Amygdala (tissue), 56 donors: Measurements from ENCODE around the gene MTFR1L.

ENCODE experiments used
- DNase-seq, 56 donors: peaks; one replicate each; lab custom pipeline; 2025; lab: John Stamatoyannopoulos, UW

Gene MTFR1L

GRCh38 chr1:25805863-25806225 is 13.9 kb upstream of the MTFR1L start:
- peak in 45 of 56 donors; percentile 14 to 83 (median 53) for DNase-seq

DNA sequence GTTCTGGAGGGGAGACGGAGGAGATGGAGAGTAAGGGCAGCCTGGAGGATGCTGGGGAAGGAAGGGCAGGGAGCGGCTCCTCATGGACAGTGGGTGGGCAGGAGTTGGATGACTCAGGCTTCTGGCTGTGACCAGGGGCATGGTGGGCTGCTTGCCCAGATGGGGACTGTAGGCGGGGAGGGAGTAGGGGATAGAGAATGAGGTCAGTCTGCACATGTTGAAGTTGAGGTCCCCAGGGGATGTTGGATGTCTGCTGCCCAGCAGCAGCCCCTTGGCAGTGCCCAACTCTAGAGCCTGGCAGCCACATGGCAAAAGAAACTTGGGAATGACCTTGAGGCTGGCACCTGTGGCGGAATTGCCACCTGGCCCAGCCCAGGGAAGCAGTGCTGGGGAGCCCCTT is 13.3 kb upstream of the MTFR1L start:
- peak in 11 of 56 donors; percentile 20 to 56 (median 36) for DNase-seq

DNA sequence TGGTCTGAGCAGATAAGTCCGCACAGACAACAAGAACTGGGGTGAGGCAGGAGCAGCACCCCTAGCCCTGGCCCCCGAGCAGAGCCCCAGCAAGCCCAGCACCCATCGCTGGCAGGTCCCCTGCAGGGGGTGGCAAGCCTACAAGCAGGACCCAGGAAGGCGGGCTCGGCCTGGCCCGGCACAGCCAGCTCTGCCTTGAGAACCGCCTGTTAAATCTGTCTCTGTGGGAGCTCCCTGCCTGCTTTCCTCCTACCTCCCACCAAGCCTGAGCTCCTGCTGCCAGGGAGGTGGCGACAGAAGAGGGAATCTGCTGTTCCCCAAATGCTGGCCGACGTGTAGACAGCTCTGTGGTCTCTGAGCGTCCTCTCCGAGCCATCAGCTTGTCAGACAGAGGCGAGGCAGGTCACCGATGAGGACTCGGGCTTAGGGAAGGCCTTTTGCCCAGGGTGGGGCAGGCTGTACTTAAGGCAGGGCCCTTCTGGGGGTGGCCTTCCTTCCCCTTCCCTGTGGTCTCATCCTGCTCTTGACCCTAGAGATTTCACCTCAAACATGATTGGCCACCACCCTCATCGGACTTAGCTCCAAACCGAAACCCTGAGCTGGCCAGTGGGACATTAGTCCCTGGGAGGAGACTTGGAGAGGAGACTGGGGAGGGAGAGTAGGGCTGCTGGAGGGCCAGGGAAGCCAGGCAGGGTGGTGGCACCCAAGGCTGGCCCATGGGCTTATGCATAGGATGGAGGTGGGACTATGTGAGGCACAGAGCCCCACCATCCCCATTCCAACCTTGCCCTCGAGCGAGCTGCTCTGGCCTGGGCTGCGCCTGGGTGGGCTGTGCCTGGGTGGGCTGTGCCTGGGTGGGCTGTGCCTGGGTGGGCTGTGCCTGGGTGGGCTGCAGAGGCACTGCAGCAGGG is 12.0 kb upstream of the MTFR1L start:
- peak in 7 of 56 donors; percentile 16 to 40 (median 22) for DNase-seq

DNA sequence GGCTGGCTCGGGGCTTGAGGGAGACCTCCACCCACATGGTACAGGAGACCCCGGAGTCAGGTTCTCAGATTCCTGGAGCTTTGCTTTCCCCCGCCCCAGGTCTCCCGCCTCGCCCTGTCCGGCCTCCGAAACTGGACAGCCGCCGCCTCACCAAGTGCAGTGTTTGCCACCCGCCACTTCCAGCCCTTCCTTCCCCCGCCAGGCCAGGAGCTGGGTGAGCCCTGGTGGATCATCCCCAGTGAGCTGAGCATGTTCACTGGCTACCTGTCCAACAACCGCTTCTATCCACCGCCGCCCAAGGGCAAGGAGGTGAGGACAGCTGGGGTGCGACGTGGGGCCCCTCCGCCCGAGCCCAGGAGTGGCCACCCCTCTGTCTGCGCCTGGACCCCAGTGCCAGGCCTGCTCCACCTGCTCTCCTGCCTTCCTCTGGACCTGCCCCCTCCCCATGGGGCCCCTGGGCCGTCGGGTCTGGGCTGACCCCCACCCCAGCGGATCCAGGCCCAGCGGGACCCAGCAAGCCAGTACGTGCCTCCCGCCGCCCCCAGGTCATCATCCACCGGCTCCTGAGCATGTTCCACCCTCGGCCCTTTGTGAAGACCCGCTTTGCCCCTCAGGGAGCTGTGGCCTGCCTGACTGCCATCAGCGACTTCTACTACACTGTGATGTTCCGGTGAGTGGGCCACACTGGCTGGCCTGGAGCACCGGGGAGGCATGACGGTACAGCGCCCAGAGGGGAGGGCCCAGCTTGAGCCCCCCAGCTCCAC is 11.1 kb upstream of the MTFR1L start:
- no peak for DNase-seq

- no peak for DNase-seq
Measured at GRCh38 chr1:25809283-25809926, 10.3 kb upstream of the MTFR1L start.

DNA sequence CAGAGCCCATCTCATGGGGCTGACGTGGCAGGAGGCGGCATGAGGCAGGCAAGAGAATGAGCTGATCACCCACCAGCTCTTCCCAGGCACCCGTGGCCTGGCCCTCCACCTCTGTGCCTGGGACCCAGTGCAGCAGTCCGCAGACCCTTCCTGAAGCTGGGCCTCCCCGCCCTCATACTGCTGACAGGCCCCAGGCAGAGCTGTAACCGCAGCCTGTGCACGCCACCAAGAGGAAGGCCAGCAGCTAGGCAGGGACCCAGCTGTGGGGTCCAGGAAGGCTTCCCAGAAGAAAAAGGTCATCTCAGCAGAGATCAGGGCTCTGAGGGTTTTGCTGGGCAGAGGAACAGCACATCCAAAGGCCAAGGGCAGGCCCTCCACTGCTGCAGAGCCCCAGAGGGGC is 9.8 kb upstream of the MTFR1L start:
- DNase-seq = no peak

GRCh38 chr1:25810341-25811299 is 9.1 kb upstream of the MTFR1L start:
- peak in 46 of 56 donors; percentile 12 to 81 (median 45) for DNase-seq

GRCh38 chr1:25811384-25812082 is 8.2 kb upstream of the MTFR1L start:
- no peak for DNase-seq

- DNase-seq = no peak
Measured at GRCh38 chr1:25813071-25813733, 6.6 kb upstream of the MTFR1L start.

GRCh38 chr1:25813734-25814471 is 5.9 kb upstream of the MTFR1L start:
- DNase-seq = no peak

DNA sequence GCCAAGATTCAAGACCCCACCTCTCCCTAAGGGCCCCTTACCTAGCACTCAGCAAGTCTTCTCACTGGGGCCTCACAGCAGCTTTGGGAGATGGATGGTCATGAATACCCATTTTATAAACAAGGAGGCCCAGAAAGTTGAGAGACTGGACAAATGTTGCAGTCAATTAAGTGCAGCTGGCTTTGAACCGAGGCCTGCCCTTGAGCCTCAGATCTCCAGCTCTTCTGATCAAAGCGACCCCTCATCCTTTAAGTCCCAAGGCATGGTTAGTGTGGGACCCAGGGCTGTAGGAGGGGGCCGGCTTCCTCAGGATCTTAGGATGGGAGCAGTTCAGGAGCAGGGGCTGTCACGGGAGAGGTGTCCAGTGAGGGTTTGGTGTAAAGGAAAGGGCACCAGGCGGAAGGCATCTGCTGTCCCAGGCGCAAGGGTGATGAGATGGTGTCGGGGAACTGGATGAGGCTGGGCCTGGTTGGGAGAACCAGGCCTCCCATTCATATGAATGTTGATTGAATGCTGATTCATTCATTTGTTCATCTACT is 5.1 kb upstream of the MTFR1L start:
- DNase-seq = no peak

GRCh38 chr1:25815208-25816111 is 4.3 kb upstream of the MTFR1L start:
- DNase-seq = no peak

DNA sequence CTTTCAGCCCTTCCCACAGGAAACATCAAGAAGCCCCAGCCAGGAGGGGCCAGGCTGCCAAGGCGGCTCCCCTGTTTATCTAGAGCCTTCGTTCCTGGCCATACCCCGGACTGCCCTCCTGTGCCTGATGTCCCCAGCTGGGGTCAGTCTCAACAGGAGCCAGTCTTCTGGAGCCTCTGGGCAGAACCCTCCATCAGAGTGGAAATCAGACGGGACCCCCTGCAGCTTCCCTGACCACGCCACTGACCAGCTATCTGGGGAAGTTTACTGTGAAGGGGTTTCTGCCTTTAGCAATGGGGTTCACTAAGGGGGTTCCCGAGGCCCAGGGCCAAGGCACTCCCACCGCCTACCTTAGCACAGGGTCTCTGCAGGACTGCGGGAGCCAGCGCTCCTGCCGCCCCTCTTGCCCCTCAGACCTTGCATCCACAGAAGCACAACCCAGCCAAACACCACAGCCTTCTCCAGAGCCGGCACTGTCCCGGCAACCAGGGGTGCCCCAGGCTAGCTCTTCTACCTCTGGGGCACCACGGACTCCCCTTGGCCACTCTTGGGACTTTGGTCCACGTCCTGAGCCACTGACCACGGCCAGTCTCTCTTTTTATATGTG is 3.5 kb upstream of the MTFR1L start:
- no peak for DNase-seq

GRCh38 chr1:25817840-25818501 is 1.8 kb upstream of the MTFR1L start:
- DNase-seq = no peak

- DNase-seq = no peak
Measured at GRCh38 chr1:25818569-25818968, 1.2 kb upstream of the MTFR1L start.
